Neutrophil (primary cell): ENCODE measurements around the gene UMOD.

ENCODE experiments used
- H3K27ac ChIP-seq: fragments of 200-600 bp; sonication (generic); 2 replicates; pipeline ENCODE4 v1.5.1; 2016; ENCODE audit warnings: mild to moderate bottlenecking, moderate library complexity
- H3K27me3 ChIP-seq: fragments of 200-600 bp; sonication (generic); 2 replicates; pipeline ENCODE4 v1.6.0; 2016; ENCODE audit warnings: mild to moderate bottlenecking
- H3K36me3 ChIP-seq: fragments of 200-600 bp; sonication (generic); 2 replicates; pipeline ENCODE4 v1.5.1; 2017
- H3K4me1 ChIP-seq, 2 experiments: fragments of 200-600 bp in 1 of 2; sonication (generic) in 1 of 2; 1 replicate in 1 of 2; 2 replicates in 1 of 2; pipeline versions ENCODE4 v1.5.1 to v1.6.1; 2013 to 2016; ENCODE audit warnings: low read depth in 1 of 2, low read length in 1 of 2, mild to moderate bottlenecking in 1 of 2, moderate library complexity in 1 of 2; ENCODE audit not compliant: control insufficient read depth in 1 of 2, insufficient read depth in 1 of 2
- H3K4me3 ChIP-seq, 2 experiments: fragments of 200-600 bp in 1 of 2; sonication (generic) in 1 of 2; 1 replicate in 1 of 2; 2 replicates in 1 of 2; pipeline ENCODE4 v1.5.1; 2013 to 2016; ENCODE audit warnings: low read depth in 1 of 2, low read length in 1 of 2, mild to moderate bottlenecking in 1 of 2, moderate library complexity in 1 of 2
- H3K9me3 ChIP-seq: fragments of 200-600 bp; sonication (generic); 2 replicates; pipeline ENCODE4 v1.5.1; 2016
- TF ChIP-seq, protein P1 (sequence below): fragments of 200-600 bp; sonication (generic); IDR thresholded peaks from 2 replicates; pipeline ENCODE4 v1.5.1; 2016; ENCODE audit warnings: antibody characterized with exemption

UMOD gene

DNA sequence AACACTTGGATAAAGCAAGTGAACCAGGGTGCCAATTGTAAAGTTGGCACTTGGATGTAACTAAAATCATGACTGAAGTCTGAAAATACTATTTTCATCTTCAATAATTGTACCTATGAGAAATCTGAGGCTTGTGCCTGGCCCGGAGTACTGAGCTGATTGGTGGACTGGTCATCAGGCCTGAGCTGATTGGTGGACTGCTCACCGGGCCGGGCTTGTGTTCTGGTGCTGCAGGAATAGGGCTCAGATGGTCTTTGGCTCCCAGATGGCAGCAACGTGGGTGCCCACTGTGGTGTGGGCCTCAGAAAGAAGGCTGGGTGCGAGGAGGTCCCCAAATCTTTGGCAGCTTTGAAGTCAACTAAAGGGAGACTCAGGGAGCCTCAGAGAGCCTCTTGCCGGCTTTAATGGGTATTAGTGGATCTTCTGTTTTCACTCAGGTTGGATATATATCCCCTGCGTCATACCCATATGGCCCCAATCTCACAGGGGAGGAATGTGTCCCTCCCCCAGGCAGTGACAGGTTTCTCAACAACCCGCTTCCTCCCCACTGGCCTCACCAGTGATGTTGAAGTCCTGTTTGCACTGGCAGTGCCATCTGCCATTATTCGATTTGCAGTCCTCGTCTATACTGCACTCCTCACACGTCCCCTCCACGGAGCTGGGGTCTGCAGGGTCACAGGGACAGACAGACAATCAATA lies 4.7 kb downstream of the UMOD start:
- no peak overlapping the region for H3K27ac ChIP-seq
- no peaks in the 10 kb centered on the region for H3K4me1 ChIP-seq
- H3K27me3 ChIP-seq, result peaks cover 28% of the 10 kb centered on the region
- no peaks in the 10 kb centered on the region for H3K9me3 ChIP-seq
- H3K4me3 ChIP-seq, result no peak overlapping the region
- H3K36me3 ChIP-seq, result no peaks in the 10 kb centered on the region
- TF ChIP-seq, protein P1, sequence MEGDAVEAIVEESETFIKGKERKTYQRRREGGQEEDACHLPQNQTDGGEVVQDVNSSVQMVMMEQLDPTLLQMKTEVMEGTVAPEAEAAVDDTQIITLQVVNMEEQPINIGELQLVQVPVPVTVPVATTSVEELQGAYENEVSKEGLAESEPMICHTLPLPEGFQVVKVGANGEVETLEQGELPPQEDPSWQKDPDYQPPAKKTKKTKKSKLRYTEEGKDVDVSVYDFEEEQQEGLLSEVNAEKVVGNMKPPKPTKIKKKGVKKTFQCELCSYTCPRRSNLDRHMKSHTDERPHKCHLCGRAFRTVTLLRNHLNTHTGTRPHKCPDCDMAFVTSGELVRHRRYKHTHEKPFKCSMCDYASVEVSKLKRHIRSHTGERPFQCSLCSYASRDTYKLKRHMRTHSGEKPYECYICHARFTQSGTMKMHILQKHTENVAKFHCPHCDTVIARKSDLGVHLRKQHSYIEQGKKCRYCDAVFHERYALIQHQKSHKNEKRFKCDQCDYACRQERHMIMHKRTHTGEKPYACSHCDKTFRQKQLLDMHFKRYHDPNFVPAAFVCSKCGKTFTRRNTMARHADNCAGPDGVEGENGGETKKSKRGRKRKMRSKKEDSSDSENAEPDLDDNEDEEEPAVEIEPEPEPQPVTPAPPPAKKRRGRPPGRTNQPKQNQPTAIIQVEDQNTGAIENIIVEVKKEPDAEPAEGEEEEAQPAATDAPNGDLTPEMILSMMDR, result no peak

DNA sequence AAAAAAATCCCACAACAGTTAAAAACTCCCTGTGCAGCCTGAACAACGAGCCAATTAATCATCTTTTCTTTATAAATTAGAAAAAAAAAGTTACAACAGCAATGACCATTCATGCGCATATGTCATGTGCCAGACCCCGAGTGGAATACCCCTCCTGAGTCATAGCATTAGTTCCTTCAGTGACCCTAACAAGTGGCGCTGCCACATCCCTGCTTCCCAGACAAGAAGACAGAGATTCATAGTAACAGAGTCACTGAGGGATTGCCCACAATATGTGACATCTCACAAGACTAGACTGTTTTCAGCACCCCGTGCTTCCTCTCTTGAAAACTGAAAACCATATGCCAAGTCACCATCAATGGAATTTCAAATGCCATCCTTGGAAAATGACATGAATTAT lies 7.9 kb downstream of the UMOD start:
- no peaks in the 10 kb centered on the region for H3K4me1 ChIP-seq
- TF ChIP-seq, protein P1, result no peak
- peaks cover 20% of the 10 kb centered on the region for H3K27me3 ChIP-seq
- H3K4me3 ChIP-seq, result no peak overlapping the region
- H3K36me3 ChIP-seq, result no peaks in the 10 kb centered on the region
- no peaks in the 10 kb centered on the region for H3K9me3 ChIP-seq
- H3K27ac ChIP-seq, result no peak overlapping the region

DNA sequence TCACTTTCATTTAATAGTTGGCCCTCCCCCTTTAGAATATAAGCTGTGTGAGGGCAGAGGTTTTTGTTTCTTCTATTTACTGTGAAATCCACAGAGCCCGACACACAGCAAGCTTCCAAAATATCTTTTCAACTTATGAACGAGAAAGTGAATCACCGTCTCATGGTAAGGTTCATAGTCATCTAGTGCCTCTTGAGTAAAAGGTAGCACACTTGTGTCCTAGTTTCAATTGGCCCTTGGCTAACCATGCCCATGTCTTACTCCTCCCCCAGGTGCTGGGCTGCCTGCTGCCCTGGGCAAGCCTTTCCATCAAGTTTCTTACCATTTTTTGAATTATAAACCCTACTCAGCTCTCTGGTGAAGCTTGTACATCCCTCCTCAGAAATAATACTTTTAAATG lies 12.8 kb downstream of the UMOD start:
- Histone ChIP-seq H3K27me3 (no peaks in the 10 kb centered on the region), H3K9me3 (no peaks in the 10 kb centered on the region), H3K4me1 (no peaks in the 10 kb centered on the region), H3K27ac (no peak overlapping the region), H3K36me3 (no peaks in the 10 kb centered on the region), H3K4me3 (no peak overlapping the region)
- TF ChIP-seq, protein P1, result no peak

DNA sequence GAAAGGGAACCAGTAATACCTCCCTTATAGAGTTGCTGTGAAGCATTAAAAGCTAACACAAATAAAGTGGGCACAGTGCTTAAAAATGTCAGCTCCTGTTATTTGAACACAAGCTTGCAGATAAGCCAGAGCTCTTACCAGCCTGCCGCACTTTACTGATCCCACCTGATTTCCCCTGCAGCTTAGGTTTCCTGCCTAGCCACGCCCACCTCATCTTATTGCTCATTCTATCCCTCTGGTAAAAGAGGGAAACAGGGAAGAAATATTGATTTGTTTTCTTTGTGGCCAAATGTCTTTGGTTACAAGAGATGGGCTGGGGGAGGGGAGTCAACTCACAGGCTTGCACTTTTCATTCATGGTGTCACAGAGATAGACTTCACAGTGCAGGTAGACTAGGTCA lies 15.6 kb downstream of the UMOD start:
- no peaks in the 10 kb centered on the region for H3K36me3 ChIP-seq
- H3K27ac ChIP-seq, result no peak overlapping the region
- no peak overlapping the region for H3K4me3 ChIP-seq
- no peaks in the 10 kb centered on the region for H3K27me3 ChIP-seq
- H3K9me3 ChIP-seq, result no peaks in the 10 kb centered on the region
- no peaks in the 10 kb centered on the region for H3K4me1 ChIP-seq
- TF ChIP-seq, protein P1, result no peak

DNA sequence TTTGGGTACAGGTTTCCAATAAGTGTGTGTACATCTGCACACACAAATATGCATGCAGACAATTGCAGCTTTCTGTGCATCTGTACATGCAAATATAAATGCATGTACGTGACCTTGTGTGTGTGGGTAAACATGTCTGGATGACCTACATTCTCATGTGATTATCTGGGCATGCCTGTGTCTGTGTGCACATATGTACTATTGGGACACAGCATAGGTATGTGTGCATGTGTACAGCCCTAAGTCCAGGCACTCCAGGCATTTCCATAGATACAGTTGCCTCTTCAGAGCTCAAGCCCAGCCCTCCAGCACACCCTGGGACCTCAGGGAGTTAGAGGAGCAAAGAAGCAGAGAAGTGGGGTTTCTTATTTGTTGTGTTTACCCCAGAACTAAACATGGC lies 18.1 kb downstream of the UMOD start:
- no peaks in the 10 kb centered on the region for H3K27me3 ChIP-seq
- no peak overlapping the region for H3K27ac ChIP-seq
- H3K9me3 ChIP-seq, result no peaks in the 10 kb centered on the region
- H3K4me3 ChIP-seq, result no peak overlapping the region
- TF ChIP-seq, protein P1, result no peak
- no peaks in the 10 kb centered on the region for H3K4me1 ChIP-seq
- H3K36me3 ChIP-seq, result no peaks in the 10 kb centered on the region
